Measurements from ENCODE around the gene SACM1L.

DNA sequence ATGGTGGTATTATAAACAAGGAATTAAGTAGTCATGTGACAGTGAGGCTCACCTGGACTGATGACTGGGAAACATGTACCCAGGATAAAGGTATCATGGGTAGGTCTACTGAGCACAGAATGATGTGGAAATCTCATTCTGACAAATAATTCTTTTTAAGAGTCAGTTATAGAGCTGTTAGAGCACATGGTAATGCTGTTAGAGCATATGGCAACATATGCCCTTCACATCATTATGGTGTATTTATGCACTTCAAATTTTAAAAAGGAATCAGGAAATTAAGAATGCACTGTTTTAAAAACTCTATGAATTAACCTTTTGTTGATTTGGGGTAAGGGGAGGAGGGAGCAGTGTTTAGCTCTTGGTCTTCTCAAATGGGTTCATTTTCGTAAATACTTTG, 105.5 kb downstream of the SACM1L start:
- TF ChIP-seq POLR2A (IDR thresholded peaks at IDR 0.05) (no peak), CTCF (IDR thresholded peaks at IDR 0.05) (no peak)

Data from heart left ventricle (tissue), 13 donors.